CD4-positive, alpha-beta T cell treated with Interleukin-15 for 1 hour (primary cell): ENCODE data around the gene MTUS2.
"Not testable (repeated sequence)": the region's sequence is repeated elsewhere in the genome, so short reads cannot be mapped to it uniquely, and the experiment has no call there.

Source experiments
- DNase-seq: peaks from one replicate; pipeline ENCODE4 v3.0.0-alpha.2; 2020

Gene MTUS2

GRCh38 chr13:28964803-28965202, 144.7 kb downstream of the MTUS2 start:
- DNase-seq, result no peak

- no peak for DNase-seq
Measured at GRCh38 chr13:28967029-28967915, 147.1 kb downstream of the MTUS2 start.

GRCh38 chr13:28976195-28976594, 156.1 kb downstream of the MTUS2 start:
- no peak for DNase-seq

GRCh38 chr13:28976636-28977035, 156.5 kb downstream of the MTUS2 start:
- DNase-seq, result no peak

GRCh38 chr13:28978574-28978973, 158.4 kb downstream of the MTUS2 start:
- DNase-seq, result no peak

- DNase-seq, result no peak
Measured at GRCh38 chr13:28981530-28981929, 161.4 kb downstream of the MTUS2 start.

- no peak for DNase-seq
Measured at GRCh38 chr13:28983641-28984040, 163.5 kb downstream of the MTUS2 start.

- DNase-seq, result no peak
Measured at GRCh38 chr13:28984326-28984725, 164.2 kb downstream of the MTUS2 start.

GRCh38 chr13:28984825-28985224, 164.7 kb downstream of the MTUS2 start:
- no peak for DNase-seq

GRCh38 chr13:28990378-28990777, 170.2 kb downstream of the MTUS2 start:
- not testable (repeated sequence) for DNase-seq

GRCh38 chr13:28991764-28992163, 171.6 kb downstream of the MTUS2 start:
- DNase-seq, result no peak

- no peak for DNase-seq
Measured at GRCh38 chr13:29000826-29001225, 180.7 kb downstream of the MTUS2 start.

- no peak for DNase-seq
Measured at GRCh38 chr13:29005035-29005762, 185.1 kb downstream of the MTUS2 start.

- DNase-seq, result no peak
Measured at GRCh38 chr13:29005763-29006120, 185.6 kb downstream of the MTUS2 start.

- no peak for DNase-seq
Measured at GRCh38 chr13:29006359-29006850, 186.3 kb downstream of the MTUS2 start.

- no peak for DNase-seq
Measured at GRCh38 chr13:29008296-29008695, 188.2 kb downstream of the MTUS2 start.

GRCh38 chr13:29020314-29020713, 200.2 kb downstream of the MTUS2 start:
- DNase-seq, result no peak

GRCh38 chr13:29021311-29021710, 201.2 kb downstream of the MTUS2 start:
- no peak for DNase-seq

GRCh38 chr13:29021717-29022116, 201.6 kb downstream of the MTUS2 start:
- DNase-seq, result no peak

GRCh38 chr13:29022410-29022809, 202.3 kb downstream of the MTUS2 start:
- DNase-seq, result no peak

GRCh38 chr13:29022968-29023367, 202.8 kb downstream of the MTUS2 start:
- no peak for DNase-seq

- no peak for DNase-seq
Measured at GRCh38 chr13:29024783-29025182, 204.6 kb downstream of the MTUS2 start.

- DNase-seq, result no peak
Measured at GRCh38 chr13:29028868-29029267, 208.7 kb downstream of the MTUS2 start.

GRCh38 chr13:29038700-29039099, 218.6 kb downstream of the MTUS2 start:
- DNase-seq, result no peak
